BJ (cell line): ENCODE measurements around the gene PALM3. TPM values are rescaled to one million over a fixed set of nuclear protein-coding genes. Genes with fewer than 3 reads are reported as not detected.
"Not testable (repeated sequence)": the region's sequence is repeated elsewhere in the genome, so short reads cannot be mapped to it uniquely, and the experiment has no call there.

ENCODE experiments used
- CTCF ChIA-PET: fragments of 350-600 bp; formaldehyde crosslinking; extraction: SDS; loops from one replicate; lab custom pipeline; 2021; ENCODE audit warnings: antibody characterized with exemption, inconsistent platforms; lab: Yijun Ruan, JAX
- POLR2A ChIA-PET: fragments of 300-600 bp; sonication (Branson Sonifier 250); formaldehyde crosslinking; extraction: SDS; loops from one replicate; lab custom pipeline; 2021; ENCODE audit warnings: antibody characterized with exemption; lab: Charles Lee
- DNase-seq: peaks from one replicate; pipeline ENCODE4 v3.0.0-alpha.2; 2011; ENCODE audit warnings: low read depth
- H3K27me3 ChIP-seq: 2 replicates; pipeline ENCODE4 v1.6.0; 2011; ENCODE audit warnings: low read length; ENCODE audit not compliant: control insufficient read depth, insufficient read depth
- H3K36me3 ChIP-seq: 2 replicates; pipeline ENCODE4 v1.5.1; 2011; ENCODE audit warnings: low read length; ENCODE audit not compliant: control insufficient read depth, insufficient read depth
- H3K4me3 ChIP-seq: 2 replicates; pipeline ENCODE4 v1.5.1; 2011; ENCODE audit warnings: low read depth, mild to moderate bottlenecking, control low read depth, low read length
- CTCF ChIP-seq: IDR thresholded peaks from 2 replicates; pipeline ENCODE4 v1.5.1; 2011; ENCODE audit warnings: low read depth, mild to moderate bottlenecking, control low read depth, inconsistent platforms, low read length, moderate library complexity; ENCODE audit not compliant: insufficient read depth
- polyA plus RNA-seq: library from polyadenylated mRNA; depleted of rRNA; stranded (reverse); fragments of >200 nt; gene quantifications from 2 replicates; pipeline ENCODE4 v1.2.3, GENCODE V29; 2011

The PALM3 gene
- polyA plus RNA-seq, 1 experiment = 0.17 TPM

- CTCF ChIA-PET = interaction anchor here (0.9 to 3.0 kb wide), 6 partner anchors 9 to 160 kb away, joined by 3 to 21 read pairs (median 4); partner anchors contain the start of genes IL27RA and MISP3
- Histone ChIP-seq H3K36me3 (no peaks in the 10 kb centered on the region), H3K27me3 (no peaks in the 10 kb centered on the region), H3K4me3 (no peak overlapping the region)
- DNase-seq = no peak
- POLR2A ChIA-PET = no interaction called here
- no peak for TF ChIP-seq CTCF
Measured at GRCh38 chr19:14022469-14022868, 39.4 kb downstream of the PALM3 start.

- H3K36me3 ChIP-seq = no peaks in the 10 kb centered on the region
- no peak for DNase-seq
- ChIA-PET POLR2A (no interaction called here), CTCF (interaction anchor here (1.0 to 3.0 kb wide), 3 partner anchors 10 to 159 kb away, joined by 3 to 21 read pairs (median 3); partner anchors contain the start of gene IL27RA)
- H3K4me3 ChIP-seq = no peak overlapping the region
- TF ChIP-seq CTCF = no peak
- H3K27me3 ChIP-seq = no peaks in the 10 kb centered on the region
Measured at GRCh38 chr19:14021474-14021873, 40.4 kb downstream of the PALM3 start.

GRCh38 chr19:14019739-14020138 is 42.1 kb downstream of the PALM3 start:
- H3K4me3 ChIP-seq, POLR2A ChIA-PET, H3K27me3 ChIP-seq, H3K36me3 ChIP-seq, DNase-seq: not testable (repeated sequence)
- CTCF ChIA-PET = interaction anchor here (0.6 to 1.1 kb wide), 4 partner anchors 9 to 16 kb away, joined by 3 to 4 read pairs (median 4); no protein-coding TSS in a partner anchor

- Histone ChIP-seq H3K36me3 (no peaks in the 10 kb centered on the region), H3K27me3 (no peaks in the 10 kb centered on the region), H3K4me3 (no peak overlapping the region)
- ChIA-PET CTCF (interaction anchor here (0.6 to 2.1 kb wide), 6 partner anchors 8 to 491 kb away, joined by 3 to 4 read pairs (median 4); no protein-coding TSS in a partner anchor), POLR2A (no interaction called here)
- DNase-seq = no peak
- no peak for TF ChIP-seq CTCF
Measured at GRCh38 chr19:14019100-14019499, 42.8 kb downstream of the PALM3 start.

GRCh38 chr19:14015524-14016035 is 46.3 kb downstream of the PALM3 start:
- ChIA-PET POLR2A (no interaction called here), CTCF (interaction anchor here (1.1 kb wide), 1 partner anchor 16 kb away, joined by 4 read pairs; the partner anchor contains the start of gene IL27RA)
- Histone ChIP-seq H3K36me3 (no peaks in the 10 kb centered on the region), H3K27me3 (no peaks in the 10 kb centered on the region), H3K4me3 (no peak overlapping the region)
- TF ChIP-seq CTCF = no peak
- DNase-seq = no peak
